Peyer's patch (tissue), 4 donors: Measurements from ENCODE around the gene IFNA6. TPM values are rescaled to one million over a fixed set of nuclear protein-coding genes. Genes with fewer than 3 reads are reported as not detected.

Source experiments
- DNase-seq, 3 donors: peaks; one replicate each; pipeline ENCODE4 v3.0.0-alpha.2; 2017 to 2019
- H3K27ac ChIP-seq, 4 donors: fragments of 200-600 bp; sonication (generic); one replicate each; pipeline ENCODE4 v1.5.1; 2016 to 2019
- H3K27me3 ChIP-seq, 2 donors: fragments of 200-600 bp; sonication (generic); one replicate each; pipeline ENCODE4 v1.5.1; 2019
- H3K36me3 ChIP-seq, 3 donors: fragments of 200-600 bp; sonication (generic); one replicate each; pipeline ENCODE4 v1.5.1; 2016 to 2019
- H3K4me1 ChIP-seq, 4 donors: fragments of 200-600 bp; sonication (generic); one replicate each; pipeline ENCODE4 v1.5.1; 2016 to 2019
- H3K4me3 ChIP-seq, 4 donors: fragments of 200-600 bp; sonication (generic); 1 replicate in 3 of 4; 2 replicates in 1 of 4; pipeline ENCODE4 v1.5.1; 2016 to 2019; ENCODE audit warnings: mild to moderate bottlenecking in 1 of 4
- H3K9me3 ChIP-seq, 4 donors: fragments of 200-600 bp; sonication (generic); one replicate each; pipeline ENCODE4 v1.5.1; 2016 to 2019; ENCODE audit warnings: mild to moderate bottlenecking in 1 of 4
- CTCF ChIP-seq, 6 experiments: fragments of 450-650 bp in 4 of 6; fragments of 200-600 bp in 2 of 6; sonication (generic) in 1 of 6; IDR thresholded peaks; one replicate each; pipeline ENCODE4 v1.5.1; 2017 to 2019; ENCODE audit warnings: antibody characterized with exemption in 6 of 6, mild to moderate bottlenecking in 3 of 6, moderate library complexity in 1 of 6
- POLR2A ChIP-seq, 2 donors: fragments of 450-650 bp; IDR thresholded peaks; one replicate each; pipeline ENCODE4 v1.5.1; 2017; ENCODE audit warnings: antibody characterized with exemption in 2 of 2, mild to moderate bottlenecking in 2 of 2, moderate library complexity in 2 of 2
- total RNA-seq, 4 donors: library from RNA; depleted of rRNA; stranded (reverse); fragments of >200 nt; gene quantifications; one replicate each; pipeline ENCODE4 v1.1.0, GENCODE V29; 2016

Gene IFNA6
- total RNA-seq, 4 donors from 2014 or later: not detected

- no peak for TF ChIP-seq CTCF (IDR thresholded peaks at IDR 0.05)
- no peak for TF ChIP-seq POLR2A (IDR thresholded peaks at IDR 0.05)
- Histone ChIP-seq H3K9me3 (no peaks in the 10 kb centered on the region), H3K27ac (no peak overlapping the region), H3K36me3 (no peaks in the 10 kb centered on the region), H3K4me1 (no peaks in the 10 kb centered on the region), H3K27me3 (no peaks in the 10 kb centered on the region), H3K4me3 (no peak overlapping the region)
- DNase-seq: no peak
These were observed 11.6 kb upstream of the IFNA6 start for GRCh38 chr9:21362287-21362686.

DNA sequence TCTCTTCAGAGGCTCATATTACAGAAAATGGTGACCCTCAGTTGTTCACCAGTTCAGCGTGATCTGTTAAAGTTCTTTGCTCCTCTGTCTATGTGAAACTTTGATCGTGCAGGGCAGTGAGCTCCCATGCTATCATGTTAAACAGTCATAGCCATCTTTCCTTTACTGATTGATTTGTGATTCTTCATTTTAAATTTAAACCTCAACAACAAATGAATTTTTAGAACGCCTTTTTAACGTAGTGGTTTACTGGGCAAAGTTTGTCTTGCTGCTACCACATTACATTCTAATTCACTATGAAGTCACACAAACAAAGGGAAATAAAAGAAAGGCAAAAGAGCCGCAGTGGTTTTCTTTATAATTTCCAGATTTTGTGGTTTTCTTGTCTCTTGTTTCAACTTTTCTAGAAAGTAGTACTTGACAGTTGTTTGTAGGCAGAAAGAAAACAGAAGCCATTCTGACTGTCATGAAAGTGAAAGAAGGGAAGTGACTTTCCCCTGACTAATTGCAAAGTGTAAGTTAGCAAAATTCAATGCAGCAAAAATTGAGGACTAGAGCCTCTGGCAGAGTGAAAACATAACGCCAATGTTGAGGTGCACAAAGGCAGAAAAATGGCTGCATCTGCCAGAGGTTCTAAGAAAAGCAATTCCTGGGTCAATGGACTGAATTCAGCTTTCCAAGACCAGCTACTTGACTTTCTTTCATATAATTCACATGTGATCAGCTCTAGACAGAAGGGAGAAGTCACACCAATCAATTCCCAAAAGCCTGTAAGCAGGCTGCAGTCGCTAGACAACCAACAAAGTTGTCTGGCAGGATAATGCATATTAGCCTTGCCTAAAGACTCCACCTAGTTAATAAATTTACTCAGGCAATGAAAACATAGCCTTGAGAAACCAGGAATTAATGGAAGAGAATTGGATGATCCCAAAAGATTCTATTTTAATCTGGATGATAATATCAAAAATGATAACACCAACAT, 7.1 kb upstream of the IFNA6 start:
- no peaks in the 10 kb centered on the region for H3K36me3 ChIP-seq
- TF ChIP-seq CTCF (IDR thresholded peaks at IDR 0.05): no peak
- no peak for TF ChIP-seq POLR2A (IDR thresholded peaks at IDR 0.05)
- no peaks in the 10 kb centered on the region for H3K27me3 ChIP-seq
- no peak overlapping the region for H3K27ac ChIP-seq
- H3K4me1 ChIP-seq: no peaks in the 10 kb centered on the region
- no peak for DNase-seq
- H3K4me3 ChIP-seq: no peak overlapping the region
- H3K9me3 ChIP-seq: no peaks in the 10 kb centered on the region

DNA sequence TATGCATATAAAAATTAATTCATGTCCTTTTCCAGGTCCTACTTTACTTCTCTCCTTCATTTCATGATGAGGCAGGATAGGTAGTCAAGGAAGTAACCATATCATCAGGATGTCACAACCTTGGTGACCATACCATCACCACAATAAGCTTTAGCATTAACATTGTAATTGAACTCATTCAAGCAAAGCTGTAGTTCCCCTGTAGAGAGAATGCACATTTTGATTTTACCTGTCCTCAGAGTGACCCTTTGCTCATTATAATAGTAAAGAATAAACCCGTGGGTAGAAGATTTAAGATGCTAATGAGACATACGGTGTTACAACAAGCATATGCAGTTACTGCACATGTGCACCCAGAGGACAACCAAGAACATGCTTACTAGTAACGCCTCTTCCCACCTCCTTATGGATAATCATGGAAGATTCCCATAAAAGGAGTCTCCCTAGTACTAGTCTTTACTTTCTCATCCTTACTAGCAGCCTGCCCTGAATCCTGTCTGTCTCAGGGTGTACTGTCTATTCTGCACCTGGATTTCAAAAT, 2.2 kb downstream of the IFNA6 start:
- no peaks in the 10 kb centered on the region for H3K27me3 ChIP-seq
- H3K27ac ChIP-seq: no peak overlapping the region
- no peaks in the 10 kb centered on the region for H3K9me3 ChIP-seq
- no peak for DNase-seq
- H3K4me1 ChIP-seq: no peaks in the 10 kb centered on the region
- no peaks in the 10 kb centered on the region for H3K36me3 ChIP-seq
- TF ChIP-seq CTCF (IDR thresholded peaks at IDR 0.05) (no peak), POLR2A (IDR thresholded peaks at IDR 0.05) (no peak)
- no peak overlapping the region for H3K4me3 ChIP-seq

GRCh38 chr9:21340735-21341134, 10.0 kb downstream of the IFNA6 start:
- Histone ChIP-seq H3K27me3 (no peaks in the 10 kb centered on the region), H3K4me3 (no peak overlapping the region), H3K36me3 (no peaks in the 10 kb centered on the region), H3K4me1 (no peaks in the 10 kb centered on the region), H3K9me3 (no peaks in the 10 kb centered on the region), H3K27ac (no peak overlapping the region)
- TF ChIP-seq CTCF (IDR thresholded peaks at IDR 0.05): no peak
- DNase-seq: no peak

DNA sequence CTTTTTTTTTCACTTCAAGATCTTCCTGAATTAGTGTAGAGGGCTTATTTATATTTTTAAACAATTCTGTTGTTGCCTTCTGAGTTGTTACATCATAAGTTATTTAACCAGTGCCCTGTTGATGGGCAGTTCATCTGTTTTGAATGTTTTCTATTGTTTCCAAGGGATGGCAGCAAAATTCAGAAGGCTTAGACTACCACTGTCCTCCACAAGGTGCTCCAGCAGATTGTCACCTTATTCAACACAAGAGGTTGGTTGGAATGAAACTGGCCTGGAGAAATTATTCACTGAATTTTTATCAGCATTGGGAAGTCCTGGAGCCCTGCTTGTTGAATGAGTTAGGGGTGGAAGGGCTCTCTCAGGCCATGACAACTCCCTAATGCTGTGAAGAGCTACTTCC, 14.2 kb downstream of the IFNA6 start:
- Histone ChIP-seq H3K9me3 (no peaks in the 10 kb centered on the region), H3K4me3 (no peak overlapping the region), H3K27me3 (no peaks in the 10 kb centered on the region), H3K27ac (no peak overlapping the region), H3K36me3 (no peaks in the 10 kb centered on the region), H3K4me1 (peaks cover 0 to 25% (median 5%) of the 10 kb centered on the region in 4 donors)
- TF ChIP-seq POLR2A (IDR thresholded peaks at IDR 0.05) (no peak), CTCF (IDR thresholded peaks at IDR 0.05) (no peak)
- DNase-seq: no peak
